CD8-positive, alpha-beta memory T cell (primary cell): ENCODE results near the gene DOCK4. TPM values are rescaled to one million over a fixed set of nuclear protein-coding genes. Genes with fewer than 3 reads are reported as not detected.
A peak's percentile ranks its signal among the peaks of the same experiment; 100 is the strongest.

ENCODE experiments used
- CTCF ChIA-PET: fragments of 350-600 bp; sonication (Branson Sonifier 250); formaldehyde crosslinking; loops from one replicate; lab custom pipeline; 2021; ENCODE audit warnings: antibody characterized with exemption; lab: Charles Lee
- POLR2A ChIA-PET: fragments of 350-600 bp; sonication (Branson Sonifier 250); formaldehyde crosslinking; loops from one replicate; lab custom pipeline; 2021; ENCODE audit warnings: antibody characterized with exemption; lab: Charles Lee
- DNase-seq, 5 donors: peaks; one replicate each; pipeline versions ENCODE4 v3.0.0 to v3.0.0-alpha.2; 2020 to 2022; ENCODE audit warnings: mixed read lengths in 1 of 5
- H3K27ac ChIP-seq: one replicate; pipeline ENCODE4 v1.7.0; 2013; ENCODE audit warnings: low read depth, mild to moderate bottlenecking, low read length, moderate library complexity
- H3K27me3 ChIP-seq: 2 replicates; pipeline ENCODE4 v1.7.0; 2013; ENCODE audit warnings: low read length, mild to moderate bottlenecking; ENCODE audit not compliant: insufficient read depth, poor library complexity, severe bottlenecking
- H3K36me3 ChIP-seq: 2 replicates; pipeline ENCODE4 v1.7.0; 2013; ENCODE audit warnings: mild to moderate bottlenecking, low read length, moderate library complexity; ENCODE audit not compliant: insufficient read depth
- H3K4me1 ChIP-seq: 2 replicates; pipeline ENCODE4 v1.7.0; 2013; ENCODE audit warnings: mild to moderate bottlenecking, low read length, moderate library complexity; ENCODE audit not compliant: insufficient read depth
- H3K4me3 ChIP-seq: 2 replicates; pipeline ENCODE4 v1.7.0; 2013; ENCODE audit warnings: mild to moderate bottlenecking, low read length
- H3K9me3 ChIP-seq: 2 replicates; pipeline ENCODE4 v1.7.0; 2013; ENCODE audit warnings: mild to moderate bottlenecking, low read length
- H3K27ac Mint-ChIP-seq, 8 donors: one replicate each; pipeline ENCODE4 v1.8.0; 2020 to 2021; ENCODE audit warnings: mixed read lengths in 8 of 8, mild to moderate bottlenecking in 6 of 8, inconsistent platforms in 3 of 8, moderate library complexity in 3 of 8
- H3K27me3 Mint-ChIP-seq, 2 donors: one replicate each; pipeline ENCODE4 v1.8.0; 2020 to 2021; ENCODE audit warnings: mixed read lengths in 2 of 2, mild to moderate bottlenecking in 1 of 2, moderate library complexity in 1 of 2
- H3K36me3 Mint-ChIP-seq, 3 donors: one replicate each; pipeline ENCODE4 v1.8.0; 2020 to 2021; ENCODE audit warnings: mixed read lengths in 3 of 3, inconsistent platforms in 1 of 3, mild to moderate bottlenecking in 1 of 3
- H3K4me1 Mint-ChIP-seq, 3 donors: one replicate each; pipeline ENCODE4 v1.8.0; 2020 to 2021; ENCODE audit warnings: mixed read lengths in 3 of 3, inconsistent platforms in 1 of 3, mild to moderate bottlenecking in 1 of 3
- H3K4me3 Mint-ChIP-seq, 7 donors: one replicate each; pipeline ENCODE4 v1.8.0; 2020 to 2021; ENCODE audit warnings: mixed read lengths in 7 of 7, mild to moderate bottlenecking in 6 of 7, moderate library complexity in 4 of 7, inconsistent platforms in 2 of 7
- H3K9me3 Mint-ChIP-seq, 5 donors: one replicate each; pipeline ENCODE4 v1.8.0; 2020 to 2022; ENCODE audit warnings: mixed read lengths in 5 of 5, mild to moderate bottlenecking in 3 of 5, moderate library complexity in 2 of 5, inconsistent platforms in 1 of 5
- polyA plus RNA-seq: library from polyadenylated mRNA; unstranded; fragments of 300-500 nt; fragmentation: Illumina TruSeq; gene quantifications from one replicate; pipeline ENCODE4 v1.2.3, GENCODE V29; 2021
- total RNA-seq, 2 experiments: library from RNA; stranded (reverse); gene quantifications; one replicate each; pipeline ENCODE4 v1.2.3, GENCODE V29; 2021

The DOCK4 gene
- total and polyA plus RNA-seq, 3 experiments from 2014 or later: 1.2 TPM; not detected in 1

DNA sequence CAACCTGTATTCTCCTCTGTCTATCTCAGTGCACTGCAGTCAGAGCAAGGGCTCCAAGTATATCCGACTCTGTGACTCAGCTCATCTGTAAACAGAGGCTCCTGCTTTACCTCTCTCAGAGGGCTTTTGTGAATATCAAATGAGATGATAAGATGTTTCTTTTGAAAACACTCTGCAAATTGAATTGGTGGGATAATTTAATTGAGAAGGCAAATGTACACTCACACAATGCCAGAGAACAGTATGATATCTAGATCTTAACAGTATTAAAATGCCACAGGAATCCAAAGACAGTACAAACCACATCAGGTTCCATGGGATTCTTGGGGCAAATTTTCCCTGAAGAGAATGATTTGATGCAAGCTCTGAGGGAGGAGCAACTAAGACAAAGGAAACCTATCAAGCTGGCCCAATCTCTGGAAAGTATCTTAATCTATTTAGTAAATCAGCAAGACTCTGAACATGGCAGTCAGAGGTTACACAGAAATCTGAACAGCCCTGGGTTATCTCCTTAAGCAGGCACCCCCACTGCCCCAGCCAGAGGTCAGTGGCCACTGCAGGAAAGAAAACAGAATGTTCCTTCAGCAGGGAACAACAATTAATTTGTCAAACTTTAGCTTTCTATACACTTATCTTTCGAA, 45.9 kb downstream of the DOCK4 start:
- Mint-ChIP-seq H3K27me3 (peaks cover 8 to 15% of the 10 kb centered on the region in 2 donors), H3K27ac (no peak overlapping the region), H3K9me3 (no peaks in the 10 kb centered on the region), H3K4me1 (no peaks in the 10 kb centered on the region), H3K36me3 (no peaks in the 10 kb centered on the region), H3K4me3 (no peak overlapping the region)
- no peak overlapping the region for H3K4me3 ChIP-seq
- no peaks in the 10 kb centered on the region for H3K36me3 ChIP-seq
- H3K9me3 ChIP-seq: no peaks in the 10 kb centered on the region
- no peak for DNase-seq
- ChIA-PET POLR2A (no interaction called here), CTCF (interaction anchor here (1.0 kb wide), 1 partner anchor 8 kb away, joined by 3 read pairs; no protein-coding TSS in a partner anchor)
- H3K27ac ChIP-seq: no peak overlapping the region
- H3K4me1 ChIP-seq: no peaks in the 10 kb centered on the region
- H3K27me3 ChIP-seq: no peaks in the 10 kb centered on the region

DNA sequence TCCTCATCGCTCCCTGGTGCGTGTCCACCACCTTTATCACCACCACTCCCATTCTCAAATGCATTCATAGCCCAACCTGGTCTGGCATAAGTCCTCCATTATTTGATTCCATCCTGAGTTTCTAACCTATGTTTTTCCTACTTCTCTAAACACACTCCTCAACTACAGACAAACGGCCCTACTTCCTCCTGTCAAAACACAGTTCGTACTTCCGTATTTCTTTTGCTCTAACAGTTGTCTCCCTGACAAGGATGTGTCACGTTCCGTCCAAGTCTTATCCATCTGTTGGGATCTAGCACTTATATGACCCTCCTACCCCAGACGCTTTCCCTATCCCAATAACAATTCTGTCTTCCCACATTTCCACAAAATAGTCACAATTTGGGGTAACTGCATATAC, 46.8 kb downstream of the DOCK4 start:
- H3K9me3 ChIP-seq: no peaks in the 10 kb centered on the region
- ChIA-PET CTCF (no interaction called here), POLR2A (no interaction called here)
- H3K27me3 ChIP-seq: no peaks in the 10 kb centered on the region
- DNase-seq: no peak
- Mint-ChIP-seq H3K36me3 (no peaks in the 10 kb centered on the region), H3K27me3 (peaks cover 8 to 21% of the 10 kb centered on the region in 2 donors), H3K4me1 (no peaks in the 10 kb centered on the region), H3K27ac (no peak overlapping the region), H3K9me3 (no peaks in the 10 kb centered on the region), H3K4me3 (no peak overlapping the region)
- no peaks in the 10 kb centered on the region for H3K4me1 ChIP-seq
- no peak overlapping the region for H3K27ac ChIP-seq
- no peak overlapping the region for H3K4me3 ChIP-seq
- no peaks in the 10 kb centered on the region for H3K36me3 ChIP-seq

DNA sequence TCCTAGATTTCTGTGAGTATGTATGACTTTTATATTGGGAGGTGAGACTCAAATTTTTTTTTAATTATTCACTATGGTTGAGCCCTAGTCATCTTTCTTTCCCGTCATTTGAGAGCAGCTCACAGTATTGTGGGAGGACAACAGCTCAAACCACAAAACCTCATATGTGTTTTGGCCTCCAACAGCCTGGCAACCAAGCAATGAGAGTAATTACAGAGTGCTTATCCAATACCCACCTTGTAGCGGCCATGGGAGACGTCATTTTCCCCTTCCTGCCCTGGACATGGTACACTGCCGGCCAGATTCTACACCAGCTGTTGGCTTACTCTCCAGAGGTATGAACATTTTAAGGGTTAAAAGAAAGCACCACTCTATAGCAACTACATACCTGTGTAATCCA, 49.1 kb downstream of the DOCK4 start:
- H3K4me3 Mint-ChIP-seq: no peak overlapping the region
- no peaks in the 10 kb centered on the region for H3K36me3 ChIP-seq
- H3K4me1 Mint-ChIP-seq: no peaks in the 10 kb centered on the region
- H3K9me3 Mint-ChIP-seq: no peaks in the 10 kb centered on the region
- ChIA-PET POLR2A (no interaction called here), CTCF (no interaction called here)
- peaks cover 8 to 26% of the 10 kb centered on the region in 2 donors for H3K27me3 Mint-ChIP-seq
- no peaks in the 10 kb centered on the region for H3K36me3 Mint-ChIP-seq
- no peaks in the 10 kb centered on the region for H3K9me3 ChIP-seq
- peak overlapping the region in 1 of 8 donors; percentile 24 for H3K27ac Mint-ChIP-seq
- peaks cover 4% of the 10 kb centered on the region for H3K27me3 ChIP-seq
- no peaks in the 10 kb centered on the region for H3K4me1 ChIP-seq
- H3K27ac ChIP-seq: no peak overlapping the region
- no peak overlapping the region for H3K4me3 ChIP-seq
- DNase-seq: no peak

DNA sequence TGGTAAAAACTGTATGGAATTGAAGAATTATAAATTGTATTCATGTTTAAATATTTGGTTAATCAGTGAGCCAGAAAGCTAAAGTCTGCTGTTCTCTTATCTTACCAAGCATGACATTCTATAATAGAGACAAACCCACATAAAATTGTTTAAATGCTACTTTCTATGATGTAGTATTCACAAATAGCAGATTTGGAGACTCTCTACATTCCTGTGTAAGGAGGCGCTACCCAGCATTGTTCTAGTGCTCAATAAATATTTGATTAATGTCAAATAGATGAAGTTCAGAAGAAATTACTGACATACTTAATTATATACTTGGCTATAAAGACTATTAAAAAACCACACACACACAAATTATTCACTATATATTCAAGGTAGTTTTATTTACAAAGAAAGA, 49.8 kb downstream of the DOCK4 start:
- Mint-ChIP-seq H3K4me1 (no peaks in the 10 kb centered on the region), H3K36me3 (no peaks in the 10 kb centered on the region), H3K4me3 (no peak overlapping the region), H3K27me3 (peaks cover 8 to 29% of the 10 kb centered on the region in 2 donors), H3K9me3 (no peaks in the 10 kb centered on the region), H3K27ac (no peak overlapping the region)
- no peak overlapping the region for H3K4me3 ChIP-seq
- H3K27ac ChIP-seq: no peak overlapping the region
- DNase-seq: no peak
- H3K4me1 ChIP-seq: no peaks in the 10 kb centered on the region
- no peaks in the 10 kb centered on the region for H3K36me3 ChIP-seq
- peaks cover 4% of the 10 kb centered on the region for H3K27me3 ChIP-seq
- POLR2A ChIA-PET: no interaction called here
- CTCF ChIA-PET: no interaction called here
- H3K9me3 ChIP-seq: no peaks in the 10 kb centered on the region

DNA sequence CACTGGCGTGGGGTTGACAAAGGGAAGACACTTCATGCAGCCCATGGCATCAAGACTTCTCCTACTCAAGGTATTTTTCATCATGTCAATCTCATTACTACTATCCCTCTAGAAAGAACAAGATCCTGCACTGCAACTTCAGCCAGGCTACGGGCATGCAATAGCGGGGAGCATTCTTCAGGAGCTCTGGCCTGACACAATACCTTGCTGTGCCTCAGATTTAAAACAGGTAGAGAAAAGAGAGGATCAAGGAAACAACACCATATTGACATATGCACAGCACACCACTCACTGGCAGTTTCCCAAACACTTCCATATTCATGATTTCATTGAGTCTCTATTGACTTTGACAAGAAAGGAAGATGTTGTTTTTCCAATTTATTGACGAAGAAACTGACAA, 51.5 kb downstream of the DOCK4 start:
- no peak overlapping the region for H3K27ac Mint-ChIP-seq
- H3K9me3 Mint-ChIP-seq: no peaks in the 10 kb centered on the region
- peaks cover 4% of the 10 kb centered on the region for H3K27me3 ChIP-seq
- no peak overlapping the region for H3K4me3 ChIP-seq
- H3K4me3 Mint-ChIP-seq: no peak overlapping the region
- DNase-seq: no peak
- H3K4me1 ChIP-seq: no peaks in the 10 kb centered on the region
- H3K36me3 Mint-ChIP-seq: no peaks in the 10 kb centered on the region
- CTCF ChIA-PET: no interaction called here
- POLR2A ChIA-PET: no interaction called here
- no peaks in the 10 kb centered on the region for H3K4me1 Mint-ChIP-seq
- no peaks in the 10 kb centered on the region for H3K9me3 ChIP-seq
- peaks cover 15 to 45% of the 10 kb centered on the region in 2 donors for H3K27me3 Mint-ChIP-seq
- no peak overlapping the region for H3K27ac ChIP-seq
- H3K36me3 ChIP-seq: no peaks in the 10 kb centered on the region

DNA sequence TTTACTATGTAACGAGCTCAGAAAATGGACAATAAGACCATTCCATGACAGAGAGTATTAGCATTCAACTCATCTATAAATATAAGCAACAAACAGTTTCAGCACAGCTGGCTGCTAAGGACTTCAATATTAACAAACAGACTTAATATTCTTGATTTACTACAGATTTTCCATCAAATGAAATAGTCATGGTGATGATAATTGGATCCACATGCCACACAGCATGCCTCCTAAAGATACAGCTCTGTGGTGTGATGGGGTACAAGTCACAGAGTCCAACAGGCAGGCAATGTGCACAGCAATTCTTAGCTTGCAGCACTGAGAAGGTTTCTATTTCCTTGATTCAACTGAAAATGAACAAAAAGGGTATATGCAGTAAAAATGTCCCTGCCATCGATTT, 54.0 kb downstream of the DOCK4 start:
- no peak for DNase-seq
- no peak overlapping the region for H3K4me3 Mint-ChIP-seq

DNA sequence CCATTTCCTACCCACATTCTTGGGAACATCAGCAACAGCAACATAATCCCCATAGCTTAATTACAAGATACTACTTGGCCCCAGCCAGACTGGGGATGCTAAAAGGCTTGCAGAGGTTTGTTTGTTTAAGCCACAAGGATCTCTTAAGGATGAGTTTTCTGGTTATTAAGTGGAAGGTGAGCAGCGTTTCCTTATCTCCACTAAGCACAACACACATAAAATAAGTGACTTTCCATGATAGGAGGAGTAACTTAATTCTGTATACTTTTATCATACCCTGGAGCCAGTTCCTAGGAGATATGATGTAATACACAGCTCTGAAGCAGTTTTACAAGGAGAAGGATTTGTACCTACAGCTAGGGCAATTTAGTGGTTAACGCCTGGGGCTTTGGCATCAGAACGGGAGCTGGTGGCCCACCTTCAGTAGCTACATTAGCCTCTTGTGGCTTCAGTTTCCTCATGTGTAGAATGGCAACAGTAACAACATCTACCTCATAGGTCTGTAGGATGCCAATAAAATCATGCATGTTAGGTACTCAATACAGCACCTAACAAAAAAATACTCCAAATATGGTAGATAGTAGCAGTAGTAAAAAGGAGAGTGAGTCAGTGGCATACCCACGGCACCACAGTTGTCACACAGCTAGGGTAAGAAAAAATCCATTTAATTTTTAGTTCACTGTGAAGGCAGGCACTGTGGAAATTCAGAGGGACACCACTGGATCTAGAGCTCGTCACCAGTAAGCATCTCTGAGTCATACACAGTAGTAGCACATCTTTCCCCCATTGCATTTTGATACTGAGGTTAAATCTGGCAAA, 55.2 kb downstream of the DOCK4 start:
- Mint-ChIP-seq H3K9me3 (no peaks in the 10 kb centered on the region), H3K4me3 (peak overlapping the region in 1 of 7 donors; percentile 7), H3K27me3 (peaks cover 13 to 53% of the 10 kb centered on the region in 2 donors), H3K27ac (no peak overlapping the region), H3K4me1 (no peaks in the 10 kb centered on the region), H3K36me3 (no peaks in the 10 kb centered on the region)
- ChIA-PET POLR2A (no interaction called here), CTCF (no interaction called here)
- Histone ChIP-seq H3K4me1 (no peaks in the 10 kb centered on the region), H3K4me3 (no peak overlapping the region), H3K27me3 (peaks cover 4% of the 10 kb centered on the region), H3K27ac (no peak overlapping the region), H3K36me3 (no peaks in the 10 kb centered on the region), H3K9me3 (no peaks in the 10 kb centered on the region)
- DNase-seq: no peak

More for the DNA sequence above, 54.0 kb downstream of the DOCK4 start:
- Mint-ChIP-seq H3K36me3 (no peaks in the 10 kb centered on the region), H3K9me3 (no peaks in the 10 kb centered on the region), H3K27me3 (peaks cover 13 to 56% of the 10 kb centered on the region in 2 donors), H3K4me1 (no peaks in the 10 kb centered on the region), H3K27ac (peak overlapping the region in 1 of 8 donors; percentile 11)
- POLR2A ChIA-PET: no interaction called here
- H3K9me3 ChIP-seq: no peaks in the 10 kb centered on the region
- H3K4me1 ChIP-seq: no peaks in the 10 kb centered on the region
- CTCF ChIA-PET: interaction anchor here (0.8 kb wide), 1 partner anchor 9 kb away, joined by 3 read pairs; no protein-coding TSS in a partner anchor
- no peak overlapping the region for H3K4me3 ChIP-seq
- no peak overlapping the region for H3K27ac ChIP-seq
- peaks cover 4% of the 10 kb centered on the region for H3K27me3 ChIP-seq
- no peaks in the 10 kb centered on the region for H3K36me3 ChIP-seq

DNA sequence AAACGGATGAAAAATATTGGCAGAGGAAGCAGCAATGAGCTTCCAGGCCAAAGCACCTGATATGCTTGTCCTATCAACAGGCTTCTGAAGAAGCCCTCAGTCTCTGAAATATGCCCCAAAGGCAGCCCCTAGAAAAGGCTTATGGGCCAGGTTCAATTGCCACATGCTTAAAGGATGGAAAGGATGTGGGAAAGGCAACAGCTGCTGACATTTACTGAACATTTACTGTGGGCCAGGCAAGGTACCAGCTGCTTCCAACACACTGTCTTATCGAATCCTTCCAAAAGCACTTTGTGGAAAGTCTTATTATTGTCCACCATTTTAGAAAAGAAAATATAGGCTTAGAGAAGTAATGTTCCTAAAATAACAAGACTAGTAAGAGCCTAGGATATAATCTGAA, 56.5 kb downstream of the DOCK4 start:
- no peak overlapping the region for H3K27ac Mint-ChIP-seq
- no peak for DNase-seq
- Histone ChIP-seq H3K27ac (no peak overlapping the region), H3K9me3 (no peaks in the 10 kb centered on the region), H3K4me1 (no peaks in the 10 kb centered on the region), H3K27me3 (peaks cover 4% of the 10 kb centered on the region), H3K36me3 (no peaks in the 10 kb centered on the region), H3K4me3 (no peak overlapping the region)
- ChIA-PET CTCF (no interaction called here), POLR2A (no interaction called here)
- no peaks in the 10 kb centered on the region for H3K9me3 Mint-ChIP-seq
- H3K27me3 Mint-ChIP-seq: peaks cover 14 to 58% of the 10 kb centered on the region in 2 donors
- H3K36me3 Mint-ChIP-seq: no peaks in the 10 kb centered on the region
- no peaks in the 10 kb centered on the region for H3K4me1 Mint-ChIP-seq
- H3K4me3 Mint-ChIP-seq: no peak overlapping the region
